Measurements from ENCODE around the gene DCDC2C. TPM values are rescaled to one million over a fixed set of nuclear protein-coding genes. Genes with fewer than 3 reads are reported as not detected.

Gene DCDC2C
- polyA plus RNA-seq, 2 of the 4 experiments (the other 2 are of a cell fraction): not detected

DNA sequence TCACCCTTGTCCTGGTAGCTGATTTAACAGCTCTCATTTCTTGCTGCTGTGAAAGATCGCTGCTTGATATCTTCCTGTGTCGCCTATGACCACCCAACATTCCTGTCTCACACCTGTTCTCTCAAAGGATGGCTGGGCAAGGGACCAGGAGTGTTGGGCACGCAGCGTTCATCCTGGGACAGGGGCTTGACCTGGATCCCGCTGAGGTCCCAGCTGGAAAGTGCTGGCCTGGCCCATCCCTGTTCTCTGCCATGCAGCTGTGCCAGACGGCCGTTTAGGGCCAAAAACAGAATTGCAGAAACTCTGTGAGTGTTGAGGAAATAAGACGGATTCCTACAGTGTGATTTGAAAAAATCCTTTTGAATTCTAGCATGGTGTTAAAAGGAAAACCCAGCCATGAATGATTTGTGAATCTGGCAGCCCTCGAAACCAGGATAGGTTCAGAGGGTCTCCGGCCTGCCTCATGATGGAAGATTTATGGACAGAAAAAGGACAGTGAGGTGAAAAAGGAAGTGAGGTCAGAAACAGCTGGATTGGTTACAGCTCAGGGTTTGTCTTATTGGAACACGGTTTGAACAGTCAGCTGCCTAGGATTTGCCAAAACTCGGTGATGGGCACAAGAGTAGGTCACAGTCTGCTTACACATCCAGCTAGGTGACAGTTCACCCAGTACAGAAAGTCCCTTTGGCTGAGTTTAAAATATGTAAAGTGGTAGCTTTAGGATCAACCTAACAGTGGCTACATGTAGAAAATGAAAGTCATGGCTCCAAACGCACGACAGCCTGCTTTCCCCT, 164.8 kb downstream of the DCDC2C start:
- TF ChIP-seq JUNB (IDR thresholded peaks at IDR 0.05): no peak
- no peak for TF ChIP-seq ZFP36 (IDR thresholded peaks at IDR 0.05; ENCODE audit: borderline replicate concordance, partially characterized antibody)
- TF ChIP-seq FOXS1 (CRISPR knock-in tag; IDR thresholded peaks at IDR 0.05): no peak
- no peak for TF ChIP-seq ZC3H11A (IDR thresholded peaks at IDR 0.05)
- TF ChIP-seq MAZ (IDR thresholded peaks at IDR 0.05; ENCODE audit: borderline replicate concordance, low read depth, low read length): no peak
- no peak for TF ChIP-seq RCOR1 (IDR thresholded peaks at IDR 0.05; ENCODE audit: low read depth, low read length)
- TF ChIP-seq EHF (CRISPR knock-in tag; IDR thresholded peaks at IDR 0.05): no peak
- TF ChIP-seq, protein P1, sequence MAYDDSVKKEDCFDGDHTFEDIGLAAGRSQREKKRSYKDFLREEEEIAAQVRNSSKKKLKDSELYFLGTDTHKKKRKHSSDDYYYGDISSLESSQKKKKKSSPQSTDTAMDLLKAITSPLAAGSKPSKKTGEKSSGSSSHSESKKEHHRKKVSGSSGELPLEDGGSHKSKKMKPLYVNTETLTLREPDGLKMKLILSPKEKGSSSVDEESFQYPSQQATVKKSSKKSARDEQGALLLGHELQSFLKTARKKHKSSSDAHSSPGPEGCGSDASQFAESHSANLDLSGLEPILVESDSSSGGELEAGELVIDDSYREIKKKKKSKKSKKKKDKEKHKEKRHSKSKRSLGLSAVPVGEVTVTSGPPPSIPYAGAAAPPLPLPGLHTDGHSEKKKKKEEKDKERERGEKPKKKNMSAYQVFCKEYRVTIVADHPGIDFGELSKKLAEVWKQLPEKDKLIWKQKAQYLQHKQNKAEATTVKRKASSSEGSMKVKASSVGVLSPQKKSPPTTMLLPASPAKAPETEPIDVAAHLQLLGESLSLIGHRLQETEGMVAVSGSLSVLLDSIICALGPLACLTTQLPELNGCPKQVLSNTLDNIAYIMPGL (CRISPR knock-in tag; IDR thresholded peaks at IDR 0.05; ENCODE audit: borderline replicate concordance): no peak
- no peak for TF ChIP-seq RNF2 (IDR thresholded peaks at IDR 0.05; ENCODE audit: borderline replicate concordance, low read depth)
- no peak for TF ChIP-seq HOXB5 (CRISPR knock-in tag; IDR thresholded peaks at IDR 0.05)
- no peak for TF ChIP-seq ELK1 (IDR thresholded peaks at IDR 0.05; ENCODE audit: low read depth, low read length)
- no peak for TF ChIP-seq HOXA7 (CRISPR knock-in tag; IDR thresholded peaks at IDR 0.05)
- TF ChIP-seq KDM1A (IDR thresholded peaks at IDR 0.05; ENCODE audit: low read depth): no peak
- ATAC-seq (no peak), DNase-seq (ENCODE audit: low read depth in 1 of 2, low spot score in 1 of 2) (no peak), FAIRE-seq (no peak)
- POLR2A ChIA-PET: no interaction called here
- WGBS (ENCODE audit: missing lambda C conversion rate): 16% methylated on average over 13 of the region's 14 CpGs
- H3K4me3 ChIP-seq: no peak overlapping the region
- no peaks in the 10 kb centered on the region for H3K9me3 ChIP-seq
- H3K27ac ChIP-seq: no peak overlapping the region
- no peak overlapping the region for H3K4me2 ChIP-seq
- H3K4me1 ChIP-seq: no peaks in the 10 kb centered on the region
- CTCF ChIA-PET: interaction anchor here (1.0 kb wide), 1 partner anchor 10 kb away, joined by 3 read pairs; no protein-coding TSS in a partner anchor

- TF ChIP-seq CTCF (IDR thresholded peaks at IDR 0.05): no peak
- H3K4me1 ChIP-seq: no peaks in the 10 kb centered on the region
- ATAC-seq: no peak
- ChIA-PET POLR2A (no interaction called here), CTCF (interaction anchor here (0.6 to 2.6 kb wide), 3 partner anchors 21 to 142 kb away, joined by 3 to 6 read pairs (median 3); no protein-coding TSS in a partner anchor)
- H3K27ac ChIP-seq: no peak overlapping the region
- no peak for FAIRE-seq
- no peak overlapping the region for H3K4me2 ChIP-seq
- no peaks in the 10 kb centered on the region for H3K9me3 ChIP-seq
- no peak for DNase-seq (ENCODE audit: low read depth in 1 of 2, low spot score in 1 of 2)
- WGBS (ENCODE audit: missing lambda C conversion rate): 17% methylated on average over 7 of the region's 7 CpGs
- no peak overlapping the region for H3K4me3 ChIP-seq
These were observed 166.8 kb downstream of the DCDC2C start for GRCh38 chr2:3870222-3870621.

DNA sequence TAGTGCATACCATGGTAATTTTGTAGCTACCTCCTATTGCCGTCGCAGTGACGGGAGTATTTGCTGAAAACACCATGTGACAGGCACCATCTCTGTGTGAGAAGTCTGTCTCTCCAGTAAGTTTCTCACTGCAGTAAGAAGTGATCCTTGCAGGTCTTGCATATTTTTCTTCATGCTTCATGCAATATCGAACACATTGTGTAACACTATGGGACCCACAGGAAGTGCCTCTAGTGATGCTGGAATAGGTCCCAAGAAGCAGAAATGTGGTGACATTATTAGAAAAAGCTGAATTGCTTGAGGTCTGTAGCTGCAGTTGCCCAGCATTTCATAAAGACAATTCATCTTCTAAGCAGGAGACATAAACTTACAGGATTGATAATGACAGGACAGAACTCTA, 167.6 kb downstream of the DCDC2C start:
- ChIA-PET POLR2A (no interaction called here), CTCF (interaction anchor here (0.9 to 2.6 kb wide), 2 partner anchors 88 to 143 kb away, joined by 3 to 6 read pairs; no protein-coding TSS in a partner anchor)
- Histone ChIP-seq H3K27ac (no peak overlapping the region), H3K9me3 (no peaks in the 10 kb centered on the region), H3K4me2 (no peak overlapping the region), H3K4me1 (no peaks in the 10 kb centered on the region), H3K4me3 (no peak overlapping the region)
- DNase-seq (ENCODE audit: low read depth in 1 of 2, low spot score in 1 of 2) (no peak), ATAC-seq (no peak), FAIRE-seq (no peak)
- TF ChIP-seq MYC (IDR thresholded peaks at IDR 0.05; ENCODE audit: borderline replicate concordance, low read length) (no peak), RNF2 (IDR thresholded peaks at IDR 0.05; ENCODE audit: borderline replicate concordance, low read depth) (no peak), EHMT2 (IDR thresholded peaks at IDR 0.05; ENCODE audit: low read depth) (no peak), ZNF302 (CRISPR knock-in tag; IDR thresholded peaks at IDR 0.05) (no peak), CBX8 (IDR thresholded peaks at IDR 0.05) (no peak), MAX (IDR thresholded peaks at IDR 0.05) (no peak), HEYL (CRISPR knock-in tag; IDR thresholded peaks at IDR 0.05) (no peak), MAZ (IDR thresholded peaks at IDR 0.05; ENCODE audit: borderline replicate concordance, low read depth, low read length) (no peak), EP300 (IDR thresholded peaks at IDR 0.05) (no peak), RCOR1 (IDR thresholded peaks at IDR 0.05; ENCODE audit: low read depth, low read length) (no peak)
- TF ChIP-seq, protein P2, sequence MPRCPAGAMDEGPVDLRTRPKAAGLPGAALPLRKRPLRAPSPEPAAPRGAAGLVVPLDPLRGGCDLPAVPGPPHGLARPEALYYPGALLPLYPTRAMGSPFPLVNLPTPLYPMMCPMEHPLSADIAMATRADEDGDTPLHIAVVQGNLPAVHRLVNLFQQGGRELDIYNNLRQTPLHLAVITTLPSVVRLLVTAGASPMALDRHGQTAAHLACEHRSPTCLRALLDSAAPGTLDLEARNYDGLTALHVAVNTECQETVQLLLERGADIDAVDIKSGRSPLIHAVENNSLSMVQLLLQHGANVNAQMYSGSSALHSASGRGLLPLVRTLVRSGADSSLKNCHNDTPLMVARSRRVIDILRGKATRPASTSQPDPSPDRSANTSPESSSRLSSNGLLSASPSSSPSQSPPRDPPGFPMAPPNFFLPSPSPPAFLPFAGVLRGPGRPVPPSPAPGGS (IDR thresholded peaks at IDR 0.05): no peak
- 27% methylated on average over 4 of the region's 4 CpGs for WGBS (ENCODE audit: missing lambda C conversion rate)

All from A549 (cell line).